ENCODE measurements around the gene BPIFB2. TPM values are rescaled to one million over a fixed set of nuclear protein-coding genes. Genes with fewer than 3 reads are reported as not detected.
"Not testable (repeated sequence)": the region's sequence is repeated elsewhere in the genome, so short reads cannot be mapped to it uniquely, and the experiment has no call there.

BPIFB2 gene
- total RNA-seq, 1 experiment from 2014 or later = not detected

DNA sequence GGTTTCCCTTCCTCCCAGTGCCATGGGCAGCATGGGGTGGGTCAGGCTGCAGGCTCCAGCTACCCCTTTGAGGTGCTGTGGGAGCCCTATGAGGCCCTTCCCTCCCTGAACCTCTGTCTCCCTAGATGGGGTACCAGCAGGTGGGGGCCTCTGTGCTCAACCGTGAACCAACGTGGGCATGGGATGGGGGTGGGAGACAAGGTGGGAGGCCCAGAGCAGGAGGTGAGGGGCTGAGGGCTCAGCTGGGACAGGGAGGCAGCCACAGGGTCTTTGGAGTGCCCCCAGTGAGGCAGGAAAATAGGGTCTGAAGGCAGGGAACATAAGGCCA is 36.6 kb upstream of the BPIFB2 start:
- no peak for DNase-seq (ENCODE audit: low read depth)

- DNase-seq (ENCODE audit: low read depth) = no peak
Observed at GRCh38 chr20:32971703-32972161, 35.8 kb upstream of the BPIFB2 start.

DNA sequence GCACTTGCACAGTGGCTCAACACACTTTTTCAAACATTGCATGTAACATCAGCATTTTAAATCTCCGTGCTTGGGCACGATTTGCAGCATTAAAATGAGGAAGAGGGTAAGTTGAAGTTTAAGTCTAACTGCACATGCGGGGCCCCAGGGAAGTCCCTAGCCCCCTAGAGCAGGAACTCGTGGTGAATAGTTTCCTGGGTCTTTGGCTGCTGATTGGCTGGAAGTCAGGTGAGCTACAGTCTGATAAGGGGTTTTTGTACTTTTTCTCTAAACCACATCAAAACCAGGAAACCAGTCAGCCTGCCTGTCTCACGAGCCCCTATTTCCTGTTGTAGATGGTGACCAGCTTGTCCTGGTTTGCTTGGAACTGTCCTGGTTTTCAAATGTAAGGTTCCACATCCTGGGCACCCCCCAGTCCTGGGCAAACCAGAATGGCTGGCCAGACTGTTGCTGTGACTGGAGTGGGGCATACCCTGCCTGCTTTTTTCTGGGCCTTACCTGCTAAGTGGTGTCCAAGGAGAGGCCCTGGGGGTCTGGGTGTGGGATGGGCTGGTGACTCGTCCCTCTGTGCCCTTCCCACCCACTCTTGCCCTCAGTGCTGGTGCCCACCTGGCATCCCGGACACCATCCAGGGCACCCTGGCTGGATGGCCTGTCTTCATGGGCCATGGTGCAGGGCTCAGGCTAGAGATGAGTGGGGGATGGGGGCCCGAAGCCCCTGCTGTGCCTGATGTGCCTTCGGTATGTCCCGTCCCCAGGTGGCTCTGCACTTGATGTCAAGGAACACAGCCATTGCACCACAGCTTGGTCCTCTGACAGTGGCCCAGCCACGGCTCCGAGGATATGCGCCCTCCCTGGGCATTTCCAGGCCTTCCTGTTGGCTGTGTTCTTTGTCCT is 35.1 kb upstream of the BPIFB2 start:
- peak; percentile 35 for DNase-seq (ENCODE audit: low read depth)

DNA sequence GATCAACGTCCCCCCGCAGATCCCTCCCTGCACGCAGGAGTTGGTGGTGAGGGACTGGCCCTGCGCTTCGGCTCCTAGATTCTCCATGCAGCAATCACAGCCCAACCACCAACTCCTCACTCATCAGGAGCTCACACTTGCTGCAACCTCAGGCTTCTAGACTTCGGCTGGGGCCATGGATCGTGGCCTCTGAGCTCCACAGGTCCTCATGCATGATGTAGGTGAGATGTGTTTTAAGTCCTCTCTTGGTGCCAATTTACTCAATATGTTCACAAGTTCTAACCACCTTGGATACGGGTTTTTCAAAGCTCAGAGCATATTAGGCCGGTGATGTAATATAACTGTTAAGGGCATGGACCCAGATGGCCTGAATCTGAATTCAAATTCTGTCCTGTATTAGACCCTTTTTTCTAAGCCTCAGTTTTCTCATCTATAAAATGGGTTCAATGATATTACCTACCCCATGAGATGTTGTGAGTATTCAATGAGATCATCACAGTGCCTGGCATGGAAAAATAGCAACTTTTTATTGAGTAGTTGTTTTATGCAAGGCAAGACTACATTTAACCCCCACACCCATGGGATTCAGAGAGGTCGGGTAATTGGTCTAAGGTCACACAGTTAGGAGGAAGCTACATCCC is 34.3 kb upstream of the BPIFB2 start:
- DNase-seq (ENCODE audit: low read depth) = no peak

DNA sequence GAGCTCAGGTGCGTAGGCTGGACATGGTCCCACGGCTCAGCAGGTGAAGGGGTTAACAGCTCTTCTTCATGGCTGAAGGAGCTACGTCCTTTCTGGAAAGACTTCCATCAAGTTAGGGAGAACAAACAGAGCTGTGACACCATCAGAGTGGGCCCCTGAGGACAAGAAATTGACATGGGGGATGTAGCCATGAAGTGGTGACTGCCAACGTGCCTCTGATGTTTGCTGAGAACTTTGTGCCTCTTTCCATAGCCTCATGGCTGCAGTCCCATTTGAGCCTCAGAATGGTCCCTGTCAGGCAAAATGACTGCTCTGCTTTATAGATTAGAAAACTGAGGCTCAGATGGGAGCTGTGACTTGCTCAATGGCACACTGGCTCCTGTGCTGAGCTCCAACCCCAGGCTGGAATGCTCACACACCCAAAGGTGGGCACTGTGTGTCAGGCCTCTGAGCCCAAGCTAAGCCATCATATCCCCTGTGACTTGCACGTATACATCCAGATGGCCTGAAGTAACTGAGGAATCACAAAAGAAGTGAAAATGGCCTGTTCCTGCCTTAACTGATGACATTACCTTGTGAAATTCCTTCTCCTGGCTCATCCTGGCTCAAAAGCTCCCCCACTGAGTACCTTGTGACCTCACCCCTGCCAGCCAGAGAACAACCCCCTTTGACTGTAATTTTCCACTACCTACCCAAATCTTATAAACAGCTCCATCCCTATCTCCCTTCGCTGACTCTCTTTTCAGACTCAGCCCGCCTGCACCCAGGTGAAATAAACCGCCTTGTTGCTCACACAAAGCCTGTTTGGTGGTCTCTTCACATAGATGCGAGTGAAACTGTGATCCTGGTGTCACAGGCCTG is 33.1 kb upstream of the BPIFB2 start:
- not testable (repeated sequence) for DNase-seq (ENCODE audit: low read depth)

DNA sequence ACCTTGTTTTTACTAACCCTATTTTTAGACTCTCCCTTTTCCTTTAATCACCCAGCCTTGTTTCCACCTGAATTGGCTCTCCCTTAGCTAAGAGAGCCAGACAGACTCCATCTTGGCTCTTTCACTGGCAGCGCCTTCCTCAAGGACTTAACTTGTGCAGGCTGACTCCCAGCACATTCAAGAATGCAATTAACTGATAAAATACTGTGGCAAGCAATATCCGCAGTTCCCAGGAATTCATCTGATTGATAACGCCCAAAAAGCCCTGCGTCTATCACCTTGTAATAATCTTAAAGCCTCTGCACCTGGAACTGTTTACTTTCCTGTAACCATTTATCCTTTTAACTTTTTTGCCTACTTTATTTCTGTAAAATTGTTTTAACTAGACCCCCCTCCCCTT is 32.4 kb upstream of the BPIFB2 start:
- DNase-seq (ENCODE audit: low read depth) = not testable (repeated sequence)

DNA sequence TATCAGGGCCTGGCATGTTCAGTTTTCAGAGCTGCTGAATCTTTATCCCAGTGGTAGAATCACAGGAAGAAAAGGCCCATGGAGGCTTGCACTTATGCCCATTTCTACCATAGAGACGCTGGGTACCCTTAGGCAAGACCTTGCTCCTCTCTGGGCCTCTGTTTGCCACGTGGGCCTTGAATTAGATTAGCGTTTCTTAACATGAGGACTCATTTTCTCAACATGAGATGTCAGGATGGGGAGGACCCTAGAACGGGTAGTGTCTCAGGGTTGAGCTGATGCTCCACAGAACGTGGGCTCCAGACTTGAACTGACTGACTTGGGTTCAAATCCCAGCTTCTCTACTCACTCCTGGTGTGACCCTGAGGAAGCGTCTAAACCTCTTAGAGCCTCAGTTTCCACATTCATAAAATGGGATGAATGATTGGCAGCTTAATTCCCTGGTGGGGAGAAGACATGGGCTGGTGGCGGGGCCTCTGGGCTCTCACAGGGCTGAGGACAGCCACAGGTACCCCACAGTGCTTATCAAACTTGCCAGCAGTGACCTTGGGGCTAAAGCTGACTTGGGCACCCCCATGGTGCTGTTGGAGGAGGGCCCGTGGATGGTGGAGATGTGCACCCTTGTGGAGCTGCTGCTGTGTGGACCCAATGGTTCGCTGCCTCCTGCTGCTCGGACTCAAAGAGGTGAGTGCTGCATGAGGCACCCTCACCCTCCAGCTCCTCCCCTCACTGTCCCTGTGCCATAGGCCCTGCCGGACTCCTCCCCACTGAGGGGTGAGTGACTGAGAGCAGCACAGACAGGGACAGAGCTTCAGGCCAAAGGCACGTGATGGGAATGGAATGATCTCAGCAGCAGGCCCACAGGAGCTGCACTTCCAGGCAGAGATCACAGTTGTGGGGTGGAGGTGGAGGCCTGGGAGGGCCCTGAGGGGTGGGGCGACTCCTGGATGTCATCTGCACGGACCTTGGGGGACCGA is 31.5 kb upstream of the BPIFB2 start:
- DNase-seq (ENCODE audit: low read depth) = no peak

GRCh38 chr20:32976746-32977145 is 30.8 kb upstream of the BPIFB2 start:
- DNase-seq (ENCODE audit: low read depth) = no peak

GRCh38 chr20:32977281-32978008 is 30.1 kb upstream of the BPIFB2 start:
- no peak for DNase-seq (ENCODE audit: low read depth)

DNA sequence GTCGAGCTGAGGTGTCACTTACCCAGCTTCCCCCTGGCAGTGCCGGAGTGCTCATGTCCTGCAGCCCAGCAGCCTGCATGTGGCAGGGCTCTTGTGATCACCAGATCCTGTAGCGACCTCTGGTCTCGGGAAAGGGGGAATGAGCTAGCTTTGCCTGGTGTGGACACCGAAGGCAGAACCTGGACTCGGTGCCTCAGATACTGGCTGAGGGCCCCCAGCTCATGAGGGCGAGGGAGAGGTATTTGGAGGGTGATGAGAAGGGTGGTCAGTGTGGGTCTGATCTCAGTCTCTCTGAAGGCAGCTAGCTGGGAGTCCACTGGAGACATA is 29.5 kb upstream of the BPIFB2 start:
- no peak for DNase-seq (ENCODE audit: low read depth)

DNA sequence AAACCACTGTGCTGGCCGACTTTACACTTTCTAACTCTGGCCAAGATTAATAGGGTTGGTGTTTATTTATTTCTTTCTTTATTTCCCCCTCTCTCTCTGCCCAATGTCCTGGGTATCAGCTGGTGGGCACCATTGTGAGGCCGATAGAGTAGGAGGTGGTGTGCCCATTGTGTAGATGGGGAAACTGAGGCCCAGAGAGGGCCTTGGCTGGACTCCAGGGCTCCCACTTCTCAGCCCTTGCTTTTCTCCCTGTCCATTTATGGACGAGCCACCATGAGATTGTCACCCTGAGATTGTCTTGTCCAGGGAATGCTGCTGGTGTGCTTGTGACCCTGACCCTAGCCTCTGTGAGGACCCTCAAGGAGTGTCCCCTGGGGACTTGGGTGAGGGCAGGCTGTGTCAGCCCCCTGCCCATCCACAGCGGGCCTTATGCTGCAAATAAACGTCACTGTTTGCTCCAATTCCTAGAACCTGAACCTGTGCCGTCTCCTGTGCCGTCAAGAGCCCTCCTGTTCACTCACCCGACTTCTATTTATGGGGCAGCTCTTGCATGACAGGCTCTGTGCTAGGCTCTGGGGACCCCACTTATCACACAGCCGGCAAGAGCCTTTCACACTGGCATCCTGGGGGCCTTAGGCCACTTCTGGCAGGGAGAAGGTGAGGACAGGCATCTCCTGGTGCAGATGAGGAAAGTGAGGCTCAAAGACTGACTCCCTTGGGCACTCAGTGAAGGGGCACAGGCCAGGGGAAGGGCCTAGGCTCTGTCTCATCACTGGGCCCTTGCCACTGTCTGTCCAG is 28.1 kb upstream of the BPIFB2 start:
- no peak for DNase-seq (ENCODE audit: low read depth)

- no peak for DNase-seq (ENCODE audit: low read depth)
Observed at GRCh38 chr20:32980131-32980941, 27.2 kb upstream of the BPIFB2 start.

DNA sequence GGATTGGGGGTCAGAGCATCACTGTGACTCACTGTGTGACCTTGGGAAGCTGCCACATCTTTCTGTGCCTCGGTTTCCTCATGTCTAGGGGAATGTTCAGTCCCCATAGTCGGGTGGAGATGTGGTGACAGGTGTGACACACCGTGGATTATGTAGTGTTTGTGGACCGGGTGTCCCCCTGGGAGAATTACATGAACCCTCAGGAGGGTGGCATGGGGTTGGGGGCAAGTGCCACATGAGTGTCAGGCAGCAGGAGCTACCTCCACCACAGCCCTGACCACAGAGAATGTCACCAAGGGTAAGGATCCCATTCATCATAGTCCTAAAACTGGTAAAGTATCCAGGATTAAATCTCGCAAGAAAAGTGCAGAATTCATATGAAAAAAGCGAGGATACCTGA is 26.5 kb upstream of the BPIFB2 start:
- DNase-seq (ENCODE audit: low read depth) = no peak

DNA sequence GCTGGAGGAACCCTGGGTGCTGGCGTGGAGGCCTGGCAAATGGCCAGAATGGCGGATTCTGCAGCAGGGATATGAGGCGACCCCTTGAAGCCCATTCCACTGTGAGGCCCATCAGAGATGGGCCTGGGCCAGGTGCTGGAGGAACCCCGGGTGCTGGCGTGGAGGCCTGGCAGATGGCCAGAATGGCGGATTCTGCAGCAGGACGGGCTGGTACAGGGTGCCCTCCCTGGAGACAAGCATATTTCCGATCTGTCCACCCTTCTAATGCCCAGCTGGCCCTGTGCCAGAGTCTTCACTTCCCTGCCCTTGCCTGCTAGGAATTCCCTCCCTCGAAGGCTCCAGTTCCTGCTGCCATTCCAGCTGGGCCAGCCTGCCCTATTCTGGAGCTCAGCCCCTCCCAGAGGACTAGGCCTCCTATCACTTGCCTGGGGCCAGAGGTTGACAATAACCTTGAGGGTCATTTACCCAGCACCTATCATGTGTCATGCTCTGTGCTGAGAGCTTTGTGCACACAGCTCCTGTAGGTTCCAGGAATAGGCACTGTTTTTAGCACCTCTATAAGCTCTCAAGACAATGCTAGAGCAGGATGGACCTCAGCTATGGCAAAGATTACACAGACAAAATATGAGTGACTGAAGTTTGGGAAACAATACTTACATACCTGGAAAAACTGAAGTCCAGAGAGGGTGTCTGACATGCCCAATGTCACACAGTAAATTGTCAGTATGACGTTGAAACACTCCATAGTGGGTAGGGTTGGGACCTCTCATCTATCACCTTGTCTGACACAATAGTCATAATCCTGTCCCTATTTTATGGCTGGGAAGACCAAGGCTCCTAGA is 24.7 kb upstream of the BPIFB2 start:
- peak; percentile 22 for DNase-seq (ENCODE audit: low read depth)

GRCh38 chr20:32983459-32984112 is 23.9 kb upstream of the BPIFB2 start:
- no peak for DNase-seq (ENCODE audit: low read depth)

DNA sequence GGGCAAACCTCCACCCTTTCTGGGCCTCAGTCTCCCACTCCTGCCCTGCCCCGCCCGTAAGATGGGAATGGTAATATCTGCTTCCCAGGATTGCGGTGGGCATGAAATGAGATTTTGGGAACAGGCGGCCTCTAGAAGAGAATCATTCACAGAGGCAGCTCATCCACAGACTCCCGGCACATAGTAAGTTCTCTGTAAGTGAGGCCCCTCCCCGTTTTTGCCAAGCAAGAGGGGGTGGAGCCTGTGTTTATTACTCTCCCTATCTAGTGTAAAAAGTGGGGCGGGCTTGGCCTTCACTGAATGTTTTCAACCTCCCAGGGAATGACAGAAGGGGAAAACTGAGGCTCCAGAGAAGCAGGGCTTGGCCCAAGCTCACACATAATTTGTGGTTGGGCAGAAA is 23.3 kb upstream of the BPIFB2 start:
- no peak for DNase-seq (ENCODE audit: low read depth)

GRCh38 chr20:32984631-32985354 is 22.7 kb upstream of the BPIFB2 start:
- no peak for DNase-seq (ENCODE audit: low read depth)

Measured in Daoy (cell line).